Astrocyte (in vitro differentiated cells and primary cell): ENCODE measurements around the gene DCDC2B.

ENCODE experiments used
- CTCF ChIP-seq: IDR thresholded peaks from 2 replicates; pipeline ENCODE4 v1.5.1; 2011; ENCODE audit warnings: low read depth, mild to moderate bottlenecking, inconsistent platforms, low read length, moderate library complexity; ENCODE audit not compliant: insufficient read depth
- EZH2 ChIP-seq: IDR thresholded peaks from 2 replicates; pipeline ENCODE4 v1.6.1; 2012; ENCODE audit warnings: mild to moderate bottlenecking, low read length, inconsistent platforms; ENCODE audit not compliant: insufficient read depth

GRCh38 chr1:32197837-32198236 lies 11.1 kb upstream of the DCDC2B start:
- TF ChIP-seq CTCF (no peak), EZH2 (no peak)
